ENCODE results near the gene SLC16A6. TPM values are rescaled to one million over a fixed set of nuclear protein-coding genes. Genes with fewer than 3 reads are reported as not detected.

SLC16A6 gene
- total RNA-seq, 1 experiment from 2014 or later: 0.22 TPM

GRCh38 chr17:68290955-68291835 is at the start of gene SLC16A6, which contains the start of gene ARSG (continued):
- TF ChIP-seq ARID4B (CRISPR knock-in tag; IDR thresholded peaks at IDR 0.05; ENCODE audit: borderline replicate concordance) (0 out of 2 replicates have a peak, but pooled peaks have one; percentile 2), ZNF416 (CRISPR knock-in tag; IDR thresholded peaks at IDR 0.05) (no peak), CREB1 (CRISPR knock-in tag; IDR thresholded peaks at IDR 0.05) (no peak), ERG (CRISPR knock-in tag; IDR thresholded peaks at IDR 0.05) (no peak), FOXP4 (CRISPR knock-in tag; IDR thresholded peaks at IDR 0.05) (peak; percentile 60; the same call in 1 of the 2 replicates), ZNF219 (CRISPR knock-in tag; IDR thresholded peaks at IDR 0.05; ENCODE audit: borderline replicate concordance) (no peak; the same call in 1 of the 2 replicates), CREM (CRISPR knock-in tag; IDR thresholded peaks at IDR 0.05) (no peak), GABPB1 (CRISPR knock-in tag; IDR thresholded peaks at IDR 0.05) (no peak), ZNF425 (CRISPR knock-in tag; conservative IDR thresholded peaks at IDR 0.05) (no peak), ZNF532 (CRISPR knock-in tag; IDR thresholded peaks at IDR 0.05; ENCODE audit: borderline replicate concordance) (no peak), NFATC4 (CRISPR knock-in tag; IDR thresholded peaks at IDR 0.05) (no peak), ZNF263 (CRISPR knock-in tag; IDR thresholded peaks at IDR 0.05; ENCODE audit: low read depth) (no peak), TEAD4 (CRISPR knock-in tag; IDR thresholded peaks at IDR 0.05) (no peak), AFF4 (CRISPR knock-in tag; IDR thresholded peaks at IDR 0.05; ENCODE audit: borderline replicate concordance) (no peak), ATF6 (CRISPR knock-in tag; IDR thresholded peaks at IDR 0.05) (no peak), RELA (CRISPR knock-in tag; IDR thresholded peaks at IDR 0.05; ENCODE audit: borderline replicate concordance) (no peak), OVOL2 (CRISPR knock-in tag; IDR thresholded peaks at IDR 0.05; ENCODE audit: borderline replicate concordance) (no peak)
